ENCODE measurements around the gene ATN1.

DNA sequence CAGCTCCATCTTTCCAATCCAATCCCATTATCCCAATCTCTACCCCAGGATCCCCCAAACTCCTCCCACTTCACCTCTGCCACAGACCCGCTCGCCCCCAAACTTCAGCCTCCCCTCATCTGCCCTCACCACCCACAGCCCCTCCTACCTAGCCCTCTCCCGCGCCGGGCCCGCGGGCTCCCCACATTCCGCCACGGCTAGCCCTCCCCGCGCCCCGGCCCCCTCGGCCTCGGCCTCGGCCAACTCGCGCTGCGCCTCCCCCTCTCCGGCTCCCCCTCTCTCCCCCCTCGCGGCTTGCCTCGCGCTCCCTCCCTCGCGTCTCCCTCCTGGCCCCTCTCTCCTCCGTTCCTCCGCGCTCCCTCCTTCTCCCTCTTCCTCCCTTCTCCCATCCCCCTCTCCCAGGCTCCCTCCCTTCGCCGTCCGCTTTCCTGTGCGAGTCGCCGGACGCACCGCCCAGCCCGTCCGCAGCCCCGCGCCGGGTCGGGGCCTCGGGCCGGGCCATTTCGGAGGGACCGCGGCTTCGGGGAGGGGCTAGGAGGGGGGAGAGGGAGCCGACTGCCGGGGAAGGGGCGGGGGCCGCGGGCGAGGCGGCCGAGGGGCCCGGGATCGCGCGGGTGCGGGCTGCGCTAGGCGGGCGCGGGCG lies at the start of gene ATN1:
- no peak for TF ChIP-seq CTCF (IDR thresholded peaks at IDR 0.05)
- TF ChIP-seq POLR2A (IDR thresholded peaks at IDR 0.05), result peak; percentile 19 to 61 (median 61)

Data from body of pancreas (tissue), 4 donors.